Ovary (tissue), 9 donors: Measurements from ENCODE around the gene MMEL1. TPM values are rescaled to one million over a fixed set of nuclear protein-coding genes. Genes with fewer than 3 reads are reported as not detected.

Experiments
- DNase-seq, 5 donors: peaks; one replicate each; pipeline ENCODE4 v3.0.0-alpha.2; 2019 to 2020
- H3K27ac ChIP-seq, 2 donors: fragments of 200-600 bp; one replicate each; pipeline versions ENCODE4 v1.5.1 to v1.8.0; 2019 to 2022
- H3K27me3 ChIP-seq: fragments of 200-600 bp; one replicate; pipeline ENCODE4 v1.8.0; 2022
- H3K36me3 ChIP-seq: fragments of 200-600 bp; sonication (generic); one replicate; pipeline ENCODE4 v1.5.1; 2019
- H3K4me1 ChIP-seq: one replicate; pipeline ENCODE4 v1.8.1; 2013; ENCODE audit warnings: mild to moderate bottlenecking, moderate library complexity; ENCODE audit not compliant: insufficient read depth
- H3K4me3 ChIP-seq: fragments of 200-600 bp; sonication (generic); one replicate; pipeline ENCODE4 v1.5.1; 2017
- H3K9me3 ChIP-seq, 2 donors: fragments of 200-600 bp in 1 of 2; sonication (generic) in 1 of 2; one replicate each; pipeline versions ENCODE4 v1.5.1 to v1.8.1; 2013 to 2019; ENCODE audit warnings: mild to moderate bottlenecking in 1 of 2, moderate library complexity in 1 of 2
- EP300 ChIP-seq: sonication (generic); formaldehyde crosslinking; IDR thresholded peaks from one replicate; pipeline ENCODE4 v1.6.1; 2017; ENCODE audit warnings: antibody characterized with exemption
- POLR2A ChIP-seq: fragments of 450-650 bp; IDR thresholded peaks from one replicate; pipeline ENCODE4 v1.6.1; 2017; ENCODE audit warnings: antibody characterized with exemption, mild to moderate bottlenecking, moderate library complexity
- WGBS, 3 donors: extraction: QIAGEN DNeasy Blood & Tissue Kit in 1 of 3; methylation state at CpG; one replicate each; pipeline versions ENCODE4 v1.1.5 to v1.1.7; 2013 to 2017; 5-methylcytosine and 5-hydroxymethylcytosine counted together
- intact Hi-C, 4 donors: fragments of 100-400 bp; cut with DNase I; formaldehyde crosslinking; loops; one replicate each; pipeline versions ENCODE4 v1.11.0 to v1.15.1; 2022 to 2023
- polyA plus RNA-seq, 2 donors: library from polyadenylated mRNA; stranded (reverse); fragments of 200-250 nt in 1 of 2; fragments of 350-450 nt in 1 of 2; fragmentation: Illumina TruSeq in 1 of 2; extraction: RNeasy Lipid Tissue Mini Kit (QIAGEN cat#74804) in 1 of 2; gene quantifications; one replicate each; pipeline ENCODE4 v1.2.3, GENCODE V29; 2013 to 2014
- total RNA-seq, 7 donors: library from RNA; depleted of rRNA in 2 of 7; stranded (reverse); fragments of >200 nt in 2 of 7; fragmentation: NEBNext Ultra II Directional in 3 of 7; extraction: Animal tissue kit (Norgen Biotek cat#: 25700) in 3 of 7; gene quantifications; one replicate each; pipeline versions ENCODE4 v1.1.0 to v1.2.4, GENCODE V29; 2016 to 2023
- TF ChIP-seq, protein P1 (sequence below), 3 donors: fragments of 450-650 bp in 2 of 3; fragments of 200-600 bp in 1 of 3; IDR thresholded peaks; one replicate each; pipeline versions ENCODE4 v1.5.1 to v1.8.0; 2016 to 2022; ENCODE audit warnings: antibody characterized with exemption in 3 of 3, mild to moderate bottlenecking in 1 of 3
- donor health status: DM: no; HTN: no; CAD: no; lungs with moderate emphysema.
- donor health status: DM: no; HTN: no; CAD: no.
- donor health status: Bipolar disorder and iron deficiency.
- donor health status: DM: yes; HTN: yes; CAD: no.
- donor health status: DM: no; HTN: no; CAD: no.
- donor health status: DM: yes; HTN: yes; CAD: no.

MMEL1 gene
- total and polyA plus RNA-seq, 9 donors, result 0.42 to 7.9 (median 1.1) TPM; not detected in 3

DNA sequence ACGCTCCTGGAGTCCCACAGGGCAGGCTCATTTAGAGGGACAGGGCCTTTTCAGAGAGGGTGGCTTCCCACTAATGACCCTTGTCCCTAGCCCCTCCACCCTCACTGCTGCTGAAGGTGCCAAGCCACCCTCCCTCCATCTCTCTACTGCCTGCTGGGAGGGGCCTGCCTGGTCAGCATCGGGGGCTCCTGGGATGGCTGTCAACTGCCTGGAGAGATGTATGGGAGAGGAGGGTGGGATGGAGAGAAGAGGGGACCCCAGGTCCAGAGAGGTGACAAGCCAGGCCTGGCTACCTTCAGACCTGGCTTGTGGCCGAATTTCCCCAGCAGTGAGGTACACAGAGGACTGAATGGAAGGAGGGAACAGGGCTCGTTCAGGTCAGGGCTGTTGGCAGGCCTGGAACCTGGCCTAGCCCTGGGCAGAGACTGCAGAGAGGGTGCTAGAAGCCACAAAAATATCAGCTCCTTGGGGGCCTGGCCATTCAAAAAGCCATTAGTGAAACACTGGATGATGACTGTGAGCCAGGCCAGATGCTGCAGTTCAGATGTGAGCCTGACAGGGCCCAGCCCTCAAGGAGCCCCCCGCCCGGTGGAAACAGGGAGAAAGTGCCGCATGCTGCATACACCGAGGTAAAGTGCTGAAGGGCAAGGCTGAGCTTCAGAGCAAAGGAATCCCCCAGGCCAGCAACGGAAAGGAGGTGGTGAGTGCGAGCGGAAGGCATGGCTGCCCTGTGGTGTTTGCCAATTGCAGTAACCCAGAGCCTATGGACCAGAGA lies 20.0 kb downstream of the MMEL1 start:
- H3K4me1 ChIP-seq, result peaks cover 2% of the 10 kb centered on the region
- no peaks in the 10 kb centered on the region for H3K27me3 ChIP-seq
- no peaks in the 10 kb centered on the region for H3K36me3 ChIP-seq
- no peak for DNase-seq
- no peaks in the 10 kb centered on the region for H3K9me3 ChIP-seq
- intact Hi-C loops, result no loop called here
- H3K27ac ChIP-seq, result no peak overlapping the region
- 81 to 85% (median 83%) methylated on average over 11 of the region's 11 CpGs for WGBS, 3 donors
- no peak overlapping the region for H3K4me3 ChIP-seq
- TF ChIP-seq EP300 (no peak), POLR2A (no peak)
- TF ChIP-seq, protein P1, sequence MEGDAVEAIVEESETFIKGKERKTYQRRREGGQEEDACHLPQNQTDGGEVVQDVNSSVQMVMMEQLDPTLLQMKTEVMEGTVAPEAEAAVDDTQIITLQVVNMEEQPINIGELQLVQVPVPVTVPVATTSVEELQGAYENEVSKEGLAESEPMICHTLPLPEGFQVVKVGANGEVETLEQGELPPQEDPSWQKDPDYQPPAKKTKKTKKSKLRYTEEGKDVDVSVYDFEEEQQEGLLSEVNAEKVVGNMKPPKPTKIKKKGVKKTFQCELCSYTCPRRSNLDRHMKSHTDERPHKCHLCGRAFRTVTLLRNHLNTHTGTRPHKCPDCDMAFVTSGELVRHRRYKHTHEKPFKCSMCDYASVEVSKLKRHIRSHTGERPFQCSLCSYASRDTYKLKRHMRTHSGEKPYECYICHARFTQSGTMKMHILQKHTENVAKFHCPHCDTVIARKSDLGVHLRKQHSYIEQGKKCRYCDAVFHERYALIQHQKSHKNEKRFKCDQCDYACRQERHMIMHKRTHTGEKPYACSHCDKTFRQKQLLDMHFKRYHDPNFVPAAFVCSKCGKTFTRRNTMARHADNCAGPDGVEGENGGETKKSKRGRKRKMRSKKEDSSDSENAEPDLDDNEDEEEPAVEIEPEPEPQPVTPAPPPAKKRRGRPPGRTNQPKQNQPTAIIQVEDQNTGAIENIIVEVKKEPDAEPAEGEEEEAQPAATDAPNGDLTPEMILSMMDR (IDR thresholded peaks at IDR 0.05), result no peak

DNA sequence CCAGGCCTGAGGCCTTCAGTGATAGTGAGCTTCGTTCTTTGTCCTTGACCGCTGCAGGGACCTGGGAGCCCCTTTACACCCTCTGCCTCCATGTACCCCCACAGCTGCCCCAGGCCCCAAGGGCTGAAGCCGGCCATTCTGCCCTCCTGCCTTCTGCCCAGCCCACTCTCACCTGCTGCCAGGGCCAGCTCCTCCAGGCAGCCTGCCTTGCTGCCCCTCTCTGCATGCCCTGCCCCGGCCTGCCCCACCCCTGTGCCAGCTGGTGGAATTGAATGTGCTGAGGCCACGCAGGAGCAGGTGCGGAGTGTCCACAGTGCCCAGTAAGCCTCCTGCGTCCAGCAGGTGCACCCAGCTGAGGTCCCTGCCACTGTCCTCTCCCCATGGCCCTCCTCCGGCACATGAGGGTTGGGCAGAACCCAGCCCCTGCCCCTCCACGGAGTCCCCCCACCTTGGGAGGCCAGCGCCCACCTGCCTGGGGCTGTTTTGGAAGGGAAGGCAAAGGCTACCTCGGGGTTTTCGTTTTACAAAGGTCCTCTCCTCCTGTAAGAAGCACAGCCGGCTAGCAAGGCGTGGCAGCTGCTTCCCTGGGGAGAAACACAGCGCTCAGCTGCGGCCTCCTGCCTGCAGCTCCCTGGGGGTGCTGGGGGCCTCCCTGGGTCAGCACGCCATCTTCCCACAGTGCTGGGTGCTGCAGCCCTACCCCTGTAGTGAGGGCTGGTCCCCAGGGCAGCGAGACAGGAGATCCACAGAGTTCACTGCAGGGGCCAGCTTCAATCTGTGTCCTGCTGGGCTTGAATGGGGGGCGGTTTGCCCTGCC lies 21.0 kb downstream of the MMEL1 start:
- intact Hi-C loops, result no loop called here
- no peaks in the 10 kb centered on the region for H3K27me3 ChIP-seq
- WGBS, 3 donors, result 78 to 85% (median 81%) methylated on average over 17 to 19 of the region's 19 CpGs
- no peak overlapping the region for H3K4me3 ChIP-seq
- no peak overlapping the region for H3K27ac ChIP-seq
- H3K4me1 ChIP-seq, result peaks cover 2% of the 10 kb centered on the region
- peak in 1 of 5 donors; percentile 22 for DNase-seq
- TF ChIP-seq, protein P1 (IDR thresholded peaks at IDR 0.05), result no peak
- TF ChIP-seq POLR2A (no peak), EP300 (no peak)
- no peaks in the 10 kb centered on the region for H3K9me3 ChIP-seq
- H3K36me3 ChIP-seq, result no peaks in the 10 kb centered on the region

DNA sequence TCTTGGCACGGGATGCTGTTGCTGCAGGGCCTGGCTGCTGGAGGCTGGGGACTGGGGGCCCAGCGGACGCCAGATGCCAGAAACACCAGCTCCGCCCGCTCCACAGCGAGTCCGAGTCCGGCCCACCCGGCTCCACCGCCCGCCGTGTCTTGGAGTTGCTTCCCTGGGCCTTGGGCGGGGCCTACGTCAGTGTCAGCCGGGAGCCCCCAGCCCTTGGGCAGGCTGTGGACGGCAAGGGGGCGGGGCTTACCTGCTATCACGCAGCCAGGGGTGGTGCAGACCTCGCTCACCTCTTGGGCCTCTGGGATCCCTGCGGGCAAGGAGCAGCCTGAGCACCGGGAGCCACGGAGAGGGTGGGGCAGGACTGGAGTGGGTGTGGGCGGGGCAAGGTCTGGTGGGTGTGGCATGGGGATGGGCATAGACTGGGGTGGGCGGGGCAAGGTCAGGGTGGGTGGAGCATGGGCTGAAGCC lies 21.8 kb downstream of the MMEL1 start:
- H3K4me3 ChIP-seq, result no peak overlapping the region
- WGBS, 3 donors, result 4 to 10% (median 6%) methylated on average over 18 to 24 of the region's 24 CpGs

More for the DNA sequence above, 21.8 kb downstream of the MMEL1 start:
- TF ChIP-seq POLR2A, result no peak
- TF ChIP-seq, protein P1 (IDR thresholded peaks at IDR 0.05), result no peak
- no peak for TF ChIP-seq EP300
- intact Hi-C loops, result no loop called here
- peak in 3 of 5 donors; percentile 12 to 35 (median 22) for DNase-seq
- no peaks in the 10 kb centered on the region for H3K27me3 ChIP-seq
- peaks cover 2% of the 10 kb centered on the region for H3K4me1 ChIP-seq
- H3K36me3 ChIP-seq, result no peaks in the 10 kb centered on the region
- H3K27ac ChIP-seq, result no peak overlapping the region
- no peaks in the 10 kb centered on the region for H3K9me3 ChIP-seq
